ENCODE measurements around the gene C10orf143. TPM values are rescaled to one million over a fixed set of nuclear protein-coding genes. Genes with fewer than 3 reads are reported as not detected.

Gene C10orf143
- total and polyA plus RNA-seq, 2 experiments from 2014 or later: 0.21 to 3.7 TPM

- H3K4me1 Mint-ChIP-seq: peaks cover 20% of the 10 kb centered on the region
- no peaks in the 10 kb centered on the region for H3K36me3 Mint-ChIP-seq (ENCODE audit: low read depth)
- Histone ChIP-seq H3K4me3 (no peak overlapping the region), H3K79me2 (replicated peaks; ENCODE audit: insufficient read depth) (no peaks in the 10 kb centered on the region), H3K27me3 (ENCODE audit: insufficient read depth) (no peaks in the 10 kb centered on the region), H2AFZ (no peak overlapping the region), H3K9me2 (ENCODE audit: insufficient read depth) (no peaks in the 10 kb centered on the region), H3K27ac (ENCODE audit: low read depth) (no peak overlapping the region), H3K4me1 (ENCODE audit: insufficient read depth) (peaks cover 9% of the 10 kb centered on the region), H3K36me3 (ENCODE audit: insufficient read depth) (no peaks in the 10 kb centered on the region), H3F3A (replicated peaks; ENCODE audit: low read depth) (no peaks in the 10 kb centered on the region), H3K4me2 (no peak overlapping the region), H4K20me1 (replicated peaks; ENCODE audit: insufficient read depth) (no peaks in the 10 kb centered on the region)
- H3K27ac Mint-ChIP-seq: no peak overlapping the region
- DNase-seq (ENCODE audit: low spot score): no peak
- no peak for ATAC-seq
- no peak for TF ChIP-seq EZH2phosphoT487 (IDR thresholded peaks at IDR 0.05; ENCODE audit: unreplicated experiment)
- no peak for TF ChIP-seq CREB1 (CRISPR knock-in tag; IDR thresholded peaks at IDR 0.05; ENCODE audit: low read depth)
- no peak for TF ChIP-seq ZNF331 (CRISPR knock-in tag; IDR thresholded peaks at IDR 0.05; ENCODE audit: low read depth)
- no peak for TF ChIP-seq NANOG (IDR thresholded peaks at IDR 0.05; ENCODE audit: borderline replicate concordance)
- TF ChIP-seq STAT1 (IDR thresholded peaks at IDR 0.05; ENCODE audit: unreplicated experiment): no peak
- no peak for TF ChIP-seq EZH2 (IDR thresholded peaks at IDR 0.05; ENCODE audit: low read depth, unreplicated experiment)
- no peak for TF ChIP-seq REST (IDR thresholded peaks at IDR 0.05; ENCODE audit: unreplicated experiment)
- TF ChIP-seq ZNF462 (CRISPR knock-in tag; IDR thresholded peaks at IDR 0.05): no peak
- no peak for TF ChIP-seq ETS1 (IDR thresholded peaks at IDR 0.05)
- no peak for TF ChIP-seq CTCF (conservative IDR thresholded peaks at IDR 0.05; ENCODE audit: low read depth in 2 of 2)
- no peak for TF ChIP-seq JUNB (IDR thresholded peaks at IDR 0.05; ENCODE audit: unreplicated experiment)
- TF ChIP-seq ZNF114 (CRISPR knock-in tag; IDR thresholded peaks at IDR 0.05): no peak
- TF ChIP-seq POLR2AphosphoS5 (IDR thresholded peaks at IDR 0.05; ENCODE audit: low read depth): no peak
- H3K4me3 Mint-ChIP-seq: no peak overlapping the region
- H3K9me3 Mint-ChIP-seq: no peaks in the 10 kb centered on the region; the same call in 2 of the 3 replicates
- peaks cover 15% of the 10 kb centered on the region for H3K27me3 Mint-ChIP-seq (ENCODE audit: insufficient read depth, low read depth, poor library complexity)
These were observed 68.2 kb downstream of the C10orf143 start for GRCh38 chr10:130042381-130042780.

All from GM23338 (cell line).